NT2/D1 (cell line): ENCODE measurements around the gene EPB41.
"Not testable (repeated sequence)": the region's sequence is repeated elsewhere in the genome, so short reads cannot be mapped to it uniquely, and the experiment has no call there.

ENCODE experiments used
- DNase-seq: peaks from one replicate; pipeline ENCODE4 v3.0.0-alpha.2; 2011; ENCODE audit warnings: low read depth, low spot score
- H3K27me3 ChIP-seq: 2 replicates; pipeline ENCODE4 v1.6.0; 2011; ENCODE audit warnings: mild to moderate bottlenecking; ENCODE audit not compliant: insufficient read length, insufficient read depth
- H3K36me3 ChIP-seq: 2 replicates; pipeline ENCODE4 v1.6.1; 2011; ENCODE audit warnings: mild to moderate bottlenecking, low read length, mixed read lengths; ENCODE audit not compliant: insufficient read depth, insufficient read length
- H3K4me1 ChIP-seq: 2 replicates; pipeline ENCODE4 v1.5.1; 2011; ENCODE audit not compliant: insufficient read depth, insufficient read length
- H3K4me3 ChIP-seq: 2 replicates; pipeline ENCODE4 v1.5.1; 2011; ENCODE audit warnings: low read depth; ENCODE audit not compliant: insufficient read length
- H3K9ac ChIP-seq: 2 replicates; pipeline ENCODE4 v1.6.0; 2011; ENCODE audit warnings: low read depth; ENCODE audit not compliant: insufficient read length
- H3K9me3 ChIP-seq: 2 replicates; pipeline ENCODE4 v1.5.1; 2011; ENCODE audit warnings: mild to moderate bottlenecking, low read length; ENCODE audit not compliant: insufficient read depth
- SUZ12 ChIP-seq: IDR thresholded peaks from 2 replicates; pipeline ENCODE4 v1.6.1; 2011; ENCODE audit not compliant: insufficient read length, insufficient read depth; ENCODE audit errors: extremely low read depth
- YY1 ChIP-seq: IDR thresholded peaks from 2 replicates; pipeline ENCODE4 v1.6.1; 2011; ENCODE audit not compliant: insufficient read length, insufficient read depth
- ZNF274 ChIP-seq: IDR thresholded peaks from 2 replicates; pipeline ENCODE4 v1.6.1; 2011; ENCODE audit warnings: mild to moderate bottlenecking, low read depth, low read length

Gene EPB41

DNA sequence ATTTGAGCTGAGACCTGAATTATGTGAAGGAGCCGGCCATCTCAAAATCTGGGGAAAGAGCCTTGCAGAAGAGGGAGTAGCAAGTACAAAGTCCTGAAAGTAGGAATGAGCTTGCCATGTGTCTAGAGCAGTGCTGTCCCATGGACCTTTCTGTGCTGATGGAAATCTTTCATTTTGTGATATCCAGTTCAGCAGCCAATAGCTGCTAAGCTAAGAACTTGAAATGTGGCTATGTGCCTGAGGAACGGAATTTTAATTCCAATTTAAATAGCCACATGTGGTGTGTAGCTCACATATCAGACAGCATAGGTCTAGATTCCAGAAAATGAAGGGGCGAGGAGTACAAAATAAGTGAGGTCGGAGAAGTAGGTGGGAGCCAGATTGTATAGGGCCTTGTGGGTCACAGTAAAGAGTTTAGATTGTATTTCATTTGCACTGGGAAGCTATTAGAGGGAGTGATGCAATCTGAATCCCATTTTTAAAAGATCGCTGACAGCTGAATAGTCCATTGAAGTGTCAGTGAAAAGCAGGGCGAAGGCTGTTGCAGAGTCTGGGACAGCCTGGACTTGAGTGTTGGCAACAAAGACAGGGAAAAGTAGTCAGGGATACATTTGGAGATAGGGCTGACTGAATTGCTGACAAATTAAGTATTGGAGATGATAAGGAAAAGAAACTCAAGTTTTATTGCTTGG lies 129.1 kb downstream of the EPB41 start:
- peaks cover 14% of the 10 kb centered on the region for H3K36me3 ChIP-seq
- TF ChIP-seq SUZ12 (no peak), YY1 (no peak), ZNF274 (no peak)
- H3K27me3 ChIP-seq, result no peaks in the 10 kb centered on the region
- no peak overlapping the region for H3K4me3 ChIP-seq
- no peak for DNase-seq
- H3K9me3 ChIP-seq, result no peaks in the 10 kb centered on the region
- H3K4me1 ChIP-seq, result no peaks in the 10 kb centered on the region
- H3K9ac ChIP-seq, result no peak overlapping the region

DNA sequence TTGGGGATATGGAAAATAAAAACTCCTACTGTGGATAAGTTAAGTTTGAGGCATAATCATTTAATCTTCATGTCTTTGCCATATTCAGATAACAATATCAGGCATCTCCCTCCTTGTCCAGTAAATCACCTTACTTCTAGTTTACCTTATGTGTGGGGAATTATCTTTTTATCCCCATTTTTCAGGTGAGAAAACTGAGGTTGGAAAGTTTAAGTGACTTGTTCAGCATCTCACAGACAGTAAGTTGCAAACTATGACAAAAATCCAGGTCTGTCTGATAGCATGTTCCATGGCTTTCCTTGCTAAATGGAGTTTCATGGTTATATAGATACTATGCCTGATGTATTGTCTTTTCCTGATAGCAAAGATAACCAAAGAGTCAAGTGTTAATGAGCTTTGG lies 129.6 kb downstream of the EPB41 start:
- Histone ChIP-seq H3K9ac (no peak overlapping the region), H3K36me3 (peaks cover 14% of the 10 kb centered on the region)
- TF ChIP-seq ZNF274 (no peak), YY1 (no peak), SUZ12 (no peak)

DNA sequence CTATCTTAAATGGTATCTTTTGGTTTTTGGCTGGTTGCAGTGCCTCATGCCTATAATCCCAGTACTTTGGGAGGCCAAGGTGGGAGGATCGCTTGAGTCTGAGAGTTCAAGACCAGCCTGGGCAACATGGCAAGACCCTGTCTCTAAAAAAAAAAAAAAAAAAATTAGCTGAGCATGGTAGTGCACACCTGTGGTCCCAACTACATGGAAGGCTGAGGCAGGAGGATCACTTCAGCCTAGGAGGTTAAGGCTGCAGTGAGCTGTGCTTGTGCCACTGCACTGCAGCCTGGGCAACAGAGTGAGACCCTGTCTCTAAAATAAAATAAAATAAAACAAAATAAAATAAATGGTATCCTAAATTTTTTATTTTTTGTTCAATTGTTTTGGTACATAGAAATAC lies 131.3 kb downstream of the EPB41 start:
- H3K36me3 ChIP-seq, H3K4me3 ChIP-seq, DNase-seq, H3K27me3 ChIP-seq, H3K9ac ChIP-seq, H3K4me1 ChIP-seq, H3K9me3 ChIP-seq: not testable (repeated sequence)

More for the DNA sequence above, 129.6 kb downstream of the EPB41 start:
- DNase-seq, result no peak
- Histone ChIP-seq H3K4me3 (no peak overlapping the region), H3K9me3 (no peaks in the 10 kb centered on the region), H3K27me3 (no peaks in the 10 kb centered on the region), H3K4me1 (no peaks in the 10 kb centered on the region)

DNA sequence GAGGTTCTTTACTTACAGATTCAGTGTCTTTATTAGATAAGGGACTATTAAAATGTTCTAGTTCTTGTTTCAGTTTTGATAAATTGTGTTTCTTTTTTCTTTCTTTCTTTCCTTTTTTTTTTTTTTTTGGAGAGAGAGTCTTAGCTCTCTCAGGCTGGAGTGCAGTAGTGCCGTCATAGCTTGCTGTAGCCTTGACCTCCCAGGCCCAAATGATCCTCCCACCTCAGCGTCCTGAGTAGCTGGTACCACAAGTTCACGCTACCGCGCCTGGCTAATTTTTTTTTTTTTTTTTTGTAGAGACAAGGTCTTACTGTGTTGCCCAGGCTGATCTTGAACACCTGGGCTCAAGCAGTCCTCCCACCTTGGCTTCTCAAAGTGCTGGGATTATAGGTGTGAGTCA lies 132.8 kb downstream of the EPB41 start:
- no peak for DNase-seq
- no peaks in the 10 kb centered on the region for H3K4me1 ChIP-seq
- H3K4me3 ChIP-seq, result no peak overlapping the region
- H3K9me3 ChIP-seq, result no peaks in the 10 kb centered on the region
- TF ChIP-seq SUZ12, result no peak
- TF ChIP-seq YY1, result no peak
- TF ChIP-seq ZNF274, result no peak
- H3K9ac ChIP-seq, result no peak overlapping the region
- no peaks in the 10 kb centered on the region for H3K27me3 ChIP-seq
- peaks cover 2% of the 10 kb centered on the region for H3K36me3 ChIP-seq

DNA sequence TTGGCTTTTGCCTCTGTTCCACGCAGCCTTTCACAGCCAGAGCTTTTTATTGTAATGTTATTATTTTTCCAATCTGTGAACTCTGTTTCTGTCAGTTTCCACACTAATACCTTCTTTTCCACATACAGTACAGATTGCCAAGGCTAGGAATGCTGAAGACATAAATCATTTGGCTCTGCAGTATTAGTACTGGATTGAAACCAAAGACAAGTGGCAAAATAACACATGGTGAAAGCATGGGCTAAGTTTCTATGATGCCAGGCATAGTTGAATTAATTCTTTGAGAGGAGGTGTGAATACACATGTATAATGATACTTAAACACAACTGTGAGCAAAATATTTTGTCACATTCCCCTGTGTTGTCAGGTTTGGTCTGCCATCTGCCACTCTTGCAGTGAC lies 135.8 kb downstream of the EPB41 start:
- TF ChIP-seq SUZ12 (no peak), ZNF274 (no peak), YY1 (no peak)
- Histone ChIP-seq H3K9me3 (no peaks in the 10 kb centered on the region), H3K36me3 (peaks cover 2% of the 10 kb centered on the region), H3K9ac (no peak overlapping the region), H3K4me3 (no peak overlapping the region), H3K27me3 (no peaks in the 10 kb centered on the region), H3K4me1 (no peaks in the 10 kb centered on the region)
- no peak for DNase-seq

DNA sequence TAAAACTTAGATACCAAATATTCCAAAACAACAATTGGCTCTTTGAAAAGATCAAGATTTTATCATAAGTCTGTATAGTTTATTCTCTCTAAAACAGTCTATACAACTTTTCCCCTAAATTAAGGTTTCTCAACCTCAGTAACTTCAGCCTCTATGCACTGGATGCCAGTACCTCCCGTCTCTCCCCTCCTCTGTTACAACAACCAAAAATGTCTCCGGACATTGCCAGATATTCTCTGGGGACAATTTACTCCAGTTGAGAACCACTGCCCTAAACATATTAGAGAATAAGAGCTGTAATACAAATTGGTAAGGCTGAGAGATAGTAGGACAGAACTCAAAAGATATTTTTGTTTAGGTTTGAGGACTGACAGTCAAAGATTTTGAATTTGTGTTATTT lies 137.7 kb downstream of the EPB41 start:
- no peaks in the 10 kb centered on the region for H3K27me3 ChIP-seq
- no peak overlapping the region for H3K9ac ChIP-seq
- H3K9me3 ChIP-seq, result no peaks in the 10 kb centered on the region
- H3K4me1 ChIP-seq, result no peaks in the 10 kb centered on the region
- DNase-seq, result no peak
- peaks cover 2% of the 10 kb centered on the region for H3K36me3 ChIP-seq
- TF ChIP-seq YY1, result no peak
- no peak for TF ChIP-seq ZNF274
- TF ChIP-seq SUZ12, result no peak
- H3K4me3 ChIP-seq, result no peak overlapping the region

DNA sequence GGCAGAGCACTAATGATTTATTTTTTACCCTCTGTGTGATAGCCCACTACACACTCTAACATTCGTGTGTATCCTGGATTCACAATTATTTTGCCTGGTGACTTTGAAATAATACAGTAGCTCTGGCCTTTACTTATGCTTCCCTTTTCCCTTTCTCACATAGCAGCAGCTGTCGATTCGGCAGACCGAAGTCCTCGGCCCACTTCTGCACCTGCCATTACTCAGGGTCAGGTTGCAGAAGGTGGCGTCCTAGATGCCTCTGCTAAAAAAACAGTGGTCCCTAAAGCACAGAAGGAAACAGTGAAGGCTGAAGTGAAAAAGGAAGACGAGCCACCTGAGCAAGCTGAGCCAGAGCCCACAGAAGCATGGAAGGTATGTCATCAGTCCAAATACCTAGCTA lies 138.6 kb downstream of the EPB41 start:
- Histone ChIP-seq H3K9me3 (no peaks in the 10 kb centered on the region), H3K36me3 (peaks cover under 1% of the 10 kb centered on the region), H3K4me3 (no peak overlapping the region), H3K27me3 (no peaks in the 10 kb centered on the region), H3K4me1 (no peaks in the 10 kb centered on the region), H3K9ac (no peak overlapping the region)
- DNase-seq, result no peak
- TF ChIP-seq SUZ12, result no peak
- TF ChIP-seq ZNF274, result no peak
- TF ChIP-seq YY1, result no peak
